ENCODE data around the gene FNDC11.

FNDC11 gene

GRCh38 chr20:63537525-63538203, 16.3 kb upstream of the FNDC11 start:
- H3K27ac ChIP-seq: peak overlapping the region; percentile 60 to 98 (median 86)

GRCh38 chr20:63538204-63539091, 15.5 kb upstream of the FNDC11 start:
- peak overlapping the region in 19 of 21 experiments; percentile 40 to 98 (median 85) for H3K27ac ChIP-seq
- H3K4me3 ChIP-seq: peak overlapping the region in 5 of 7 experiments; percentile 9 to 45 (median 35)

More at GRCh38 chr20:63537525-63538203, 16.3 kb upstream of the FNDC11 start:
- H3K4me3 ChIP-seq: peak overlapping the region; percentile 17 to 45 (median 35)

DNA sequence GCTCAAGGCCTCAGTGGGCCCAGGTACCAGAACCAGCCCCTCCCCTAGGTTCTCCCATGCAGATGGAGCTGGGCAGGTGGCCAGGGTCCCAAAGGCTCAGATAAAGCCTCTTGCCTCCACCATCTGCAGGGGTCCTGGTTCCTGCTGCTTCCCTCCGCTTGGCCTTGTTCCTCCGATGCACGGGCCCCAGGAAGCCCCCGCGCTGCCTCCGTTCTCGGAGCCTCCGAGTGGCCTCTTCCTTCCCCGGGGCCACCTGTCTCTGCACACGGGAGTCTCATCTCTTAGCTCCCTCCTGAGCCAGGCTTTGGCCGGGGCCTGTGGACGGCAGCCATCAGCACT, 14.9 kb upstream of the FNDC11 start:
- Histone ChIP-seq H3K4me3 (no peak overlapping the region), H3K27ac (peak overlapping the region in 5 of 21 experiments; percentile 84 to 93 (median 86))

DNA sequence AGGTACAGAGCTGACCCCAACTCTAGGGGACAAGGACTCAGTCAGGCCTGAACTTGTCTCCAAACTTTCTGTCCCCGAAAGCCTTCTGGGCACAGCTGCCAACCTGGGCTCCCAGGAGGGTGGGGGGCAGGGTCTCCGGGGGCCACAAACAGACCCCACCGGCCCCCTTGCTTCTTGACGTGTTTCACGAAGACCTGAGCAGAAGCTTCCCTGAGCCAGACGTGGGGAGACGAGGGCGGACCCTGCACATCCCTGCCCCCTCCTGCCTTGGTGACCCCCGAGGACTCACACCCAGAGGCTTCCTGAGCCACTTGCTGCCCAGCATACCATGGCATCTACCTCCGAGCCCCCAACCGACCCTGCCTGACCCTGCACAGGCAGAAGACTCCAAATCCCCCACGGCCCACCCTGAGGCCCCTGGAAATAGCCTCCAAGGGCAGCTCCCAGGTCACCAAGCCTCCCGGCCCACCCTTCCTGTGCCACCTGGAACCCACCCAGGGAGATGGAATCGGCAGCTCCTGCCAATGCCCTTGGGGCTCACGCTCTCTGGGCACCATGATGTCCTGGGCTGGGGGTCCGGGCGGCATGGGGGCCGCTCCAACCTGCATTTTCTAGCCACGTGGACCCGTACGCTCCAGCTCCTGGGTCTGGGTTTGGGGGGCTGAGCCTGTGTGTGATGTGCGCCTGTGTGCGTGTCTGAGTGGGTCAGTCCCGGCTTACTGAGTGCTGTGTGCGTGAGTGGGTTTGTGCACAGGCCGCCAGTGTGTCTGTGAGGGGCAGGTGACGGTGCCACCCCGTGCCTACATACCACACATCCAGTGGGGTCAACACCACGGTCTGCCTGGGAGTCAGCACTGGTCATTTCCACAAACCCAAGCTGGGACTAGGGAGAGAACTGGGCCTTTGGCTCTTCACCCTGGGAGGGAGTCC, 14.3 kb upstream of the FNDC11 start:
- Histone ChIP-seq H3K4me3 (no peak overlapping the region), H3K27ac (peak overlapping the region in 1 of 21 experiments; percentile 86)

- Histone ChIP-seq H3K27ac (no peak overlapping the region), H3K4me3 (no peak overlapping the region)
Measured at GRCh38 chr20:63540417-63541186, 13.4 kb upstream of the FNDC11 start.

DNA sequence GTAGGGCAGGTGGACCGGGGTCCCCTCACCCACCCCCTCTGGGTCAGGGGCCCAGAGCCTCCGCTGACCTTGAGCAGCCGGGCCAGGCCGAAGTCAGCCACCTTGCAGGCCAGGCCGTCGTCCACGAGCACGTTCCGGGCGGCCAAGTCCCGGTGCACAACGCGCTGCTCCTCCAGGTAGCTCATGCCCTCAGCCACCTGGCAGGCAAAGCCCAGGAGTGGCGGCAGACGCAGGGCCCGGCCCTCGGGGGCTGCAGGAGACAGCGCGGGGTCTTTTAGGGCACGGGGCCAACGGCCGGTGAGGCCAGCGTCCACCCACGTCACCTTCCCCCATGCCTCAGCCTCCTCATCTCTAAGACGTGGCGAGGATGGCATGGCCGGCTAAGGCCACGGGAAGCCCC, 12.6 kb upstream of the FNDC11 start:
- Histone ChIP-seq H3K27ac (peak overlapping the region in 2 of 21 experiments; percentile 32 to 76), H3K4me3 (no peak overlapping the region)

DNA sequence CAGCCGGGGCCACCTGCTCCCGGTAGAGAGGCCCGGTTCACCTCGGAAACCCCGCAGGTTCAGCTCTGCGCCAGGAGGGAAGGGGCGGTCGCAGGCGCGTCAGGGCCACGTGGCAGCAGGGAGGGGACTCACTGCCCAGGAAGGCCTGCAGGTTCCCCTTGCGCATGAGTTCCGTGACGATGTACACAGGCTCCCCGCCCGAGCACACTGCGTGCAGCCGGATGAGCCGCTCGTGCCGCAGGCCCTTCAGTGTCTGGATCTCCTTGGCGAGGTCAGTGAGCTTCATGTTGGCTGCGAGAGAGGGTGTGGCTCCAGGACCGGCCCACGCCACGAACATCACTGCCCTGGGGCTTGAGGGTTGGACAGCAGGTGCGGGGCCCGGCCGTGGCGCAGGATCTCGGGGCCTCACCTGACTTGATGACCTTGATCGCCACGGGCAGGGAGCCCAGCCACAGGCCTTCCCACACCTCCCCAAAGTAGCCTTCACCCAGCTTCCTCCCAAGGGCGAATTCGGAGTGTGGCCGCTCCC, 11.9 kb upstream of the FNDC11 start:
- Histone ChIP-seq H3K4me3 (no peak overlapping the region), H3K27ac (peak overlapping the region in 4 of 21 experiments; percentile 16 to 76 (median 41))

- Histone ChIP-seq H3K4me3 (no peak overlapping the region), H3K27ac (peak overlapping the region in 4 of 21 experiments; percentile 16 to 76 (median 34))
Measured at GRCh38 chr20:63542696-63543095, 11.3 kb upstream of the FNDC11 start.

GRCh38 chr20:63543131-63543530, 10.8 kb upstream of the FNDC11 start:
- Histone ChIP-seq H3K4me3 (no peak overlapping the region), H3K27ac (peak overlapping the region in 2 of 21 experiments; percentile 9 to 76)

GRCh38 chr20:63543733-63544132, 10.2 kb upstream of the FNDC11 start:
- no peak overlapping the region for H3K4me3 ChIP-seq
- no peak overlapping the region for H3K27ac ChIP-seq

- Histone ChIP-seq H3K27ac (peak overlapping the region in 1 of 21 experiments; percentile 14), H3K4me3 (no peak overlapping the region)
Measured at GRCh38 chr20:63544241-63544957, 9.6 kb upstream of the FNDC11 start.

GRCh38 chr20:63544958-63545516, 8.9 kb upstream of the FNDC11 start:
- H3K4me3 ChIP-seq: no peak overlapping the region
- H3K27ac ChIP-seq: peak overlapping the region in 1 of 21 experiments; percentile 14

DNA sequence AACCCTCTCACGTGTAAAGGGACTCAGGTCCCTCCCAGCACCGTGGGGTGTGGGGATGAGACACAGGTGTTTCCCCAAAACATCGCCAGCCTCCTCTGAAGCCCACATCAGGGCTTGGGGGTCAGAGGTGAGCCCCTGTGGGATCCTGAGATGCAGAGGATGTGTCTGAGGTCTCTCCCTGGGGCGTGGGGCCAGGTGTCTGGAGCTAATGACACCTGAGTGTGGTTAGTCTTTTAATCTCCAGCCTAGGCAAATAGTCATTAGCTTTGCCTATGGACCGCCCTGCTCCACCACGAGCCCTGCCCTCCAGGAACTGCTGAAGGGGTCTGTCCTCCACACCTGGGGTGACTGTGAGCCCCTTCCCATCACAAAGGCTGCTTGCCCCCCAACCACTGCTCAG, 8.1 kb upstream of the FNDC11 start:
- Histone ChIP-seq H3K27ac (no peak overlapping the region), H3K4me3 (no peak overlapping the region)

DNA sequence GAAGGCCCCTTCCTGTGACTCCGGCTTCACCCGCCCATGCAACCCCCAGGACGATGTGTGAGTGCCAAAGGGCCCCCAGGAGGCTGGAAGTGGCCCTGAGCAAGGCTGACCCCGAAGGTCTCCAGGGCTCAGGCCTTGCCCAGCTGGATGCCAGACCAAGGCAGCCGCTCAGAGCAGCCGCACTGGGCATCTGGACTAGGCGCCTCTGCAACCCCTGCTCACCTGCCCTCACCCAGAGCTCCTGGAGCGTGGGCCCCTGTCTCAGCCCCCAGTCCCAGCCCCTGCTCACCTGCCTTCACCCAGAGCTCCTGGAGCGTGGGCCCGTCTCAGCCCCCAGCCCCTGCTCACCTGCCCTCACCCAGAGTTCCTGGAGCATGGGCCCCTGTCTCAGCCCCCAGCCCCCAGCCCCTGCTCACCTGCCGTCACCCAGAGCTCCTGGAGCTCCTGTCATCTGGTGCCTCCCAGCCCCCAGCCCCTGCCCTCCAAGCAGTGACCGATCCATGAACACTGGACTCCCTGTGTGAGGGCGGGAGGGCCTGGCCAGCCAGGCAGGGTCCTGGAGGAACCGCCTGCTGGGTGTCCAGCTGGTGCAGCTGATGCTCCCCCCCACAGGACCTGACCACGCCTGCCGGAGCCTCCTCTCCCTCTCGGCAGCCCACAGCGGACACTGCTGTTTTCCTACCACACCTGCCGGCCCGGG, 7.6 kb upstream of the FNDC11 start:
- Histone ChIP-seq H3K4me3 (no peak overlapping the region), H3K27ac (no peak overlapping the region)

DNA sequence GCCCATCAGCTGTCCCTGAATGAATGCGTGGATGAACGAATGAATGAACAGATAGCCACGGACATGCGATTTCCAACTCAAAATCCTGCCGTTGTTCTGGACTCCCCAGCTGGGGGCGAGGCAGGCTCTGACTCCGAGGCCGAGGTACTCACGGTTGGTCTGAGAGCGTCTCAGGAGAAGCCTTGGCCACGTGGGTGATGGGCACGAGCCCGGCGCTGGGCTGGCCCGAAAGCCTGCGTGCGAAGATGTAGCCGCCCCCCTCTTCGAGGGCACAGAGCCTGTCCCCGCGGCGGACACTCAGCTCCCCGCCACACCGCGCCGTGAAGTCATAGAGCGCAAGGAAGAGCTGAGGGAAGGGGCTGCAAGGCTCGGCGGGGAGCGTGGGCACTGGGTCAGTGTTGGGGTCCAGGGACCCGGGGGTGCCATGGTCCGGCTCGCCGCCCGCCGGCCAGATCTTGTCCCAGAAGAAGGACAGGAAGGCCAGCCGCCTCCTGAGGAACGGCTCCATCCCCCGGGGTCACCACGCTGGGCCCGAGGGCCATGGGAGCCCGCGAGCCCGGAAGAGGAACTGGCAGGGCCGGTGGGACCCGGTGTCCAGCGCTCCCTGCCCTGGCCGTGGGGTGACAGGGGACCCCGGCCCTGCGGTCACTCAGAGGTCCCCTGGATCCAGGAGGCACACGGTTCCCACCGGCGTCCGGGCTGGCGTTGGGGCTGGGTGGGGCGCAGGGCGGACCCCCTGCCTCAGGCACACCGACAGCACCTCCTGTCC, 6.8 kb upstream of the FNDC11 start:
- Histone ChIP-seq H3K4me3 (no peak overlapping the region), H3K27ac (no peak overlapping the region)

GRCh38 chr20:63547725-63548480, 6.1 kb upstream of the FNDC11 start, which contains the start of gene SRMS:
Gene SRMS, minus strand, starts transcription at chr20:63547749. Its CDS starts 286 bp downstream, at chr20:63547463.
- Histone ChIP-seq H3K27ac (no peak within 1 kb of the TSS), H3K4me3 (no peak within 1 kb of the TSS)
